Common myeloid progenitor, CD34-positive (primary cell): ENCODE measurements around the gene ACP2.
A peak's percentile ranks its signal among the peaks of the same experiment; 100 is the strongest.

Experiments
- CTCF ChIA-PET: fragments of 350-600 bp; sonication (Branson Sonifier 250); formaldehyde crosslinking; loops from one replicate; lab custom pipeline; 2021; ENCODE audit warnings: antibody characterized with exemption; lab: Charles Lee
- POLR2A ChIA-PET: fragments of 350-600 bp; sonication (Branson Sonifier 250); formaldehyde crosslinking; loops from one replicate; lab custom pipeline; 2021; ENCODE audit warnings: antibody characterized with exemption; lab: Charles Lee
- DNase-seq, 3 donors: peaks; one replicate each; pipeline versions ENCODE4 v3.0.0 to v3.0.0-alpha.2; 2013
- H3K27ac ChIP-seq, 2 experiments: 1 replicate in 1 of 2; 2 replicates in 1 of 2; pipeline ENCODE4 v1.7.0; 2013; ENCODE audit warnings: inconsistent platforms in 2 of 2, low read length in 2 of 2, mild to moderate bottlenecking in 2 of 2, low read depth in 1 of 2, moderate library complexity in 1 of 2; ENCODE audit not compliant: severe bottlenecking in 2 of 2, insufficient read depth in 1 of 2, poor library complexity in 1 of 2
- H3K27me3 ChIP-seq, 5 experiments: replicated peaks in 2 of 5; 1 replicate in 3 of 5; 2 replicates in 2 of 5; pipeline versions ENCODE4 v1.6.1 to v1.7.0; 2013; ENCODE audit warnings: low read length in 4 of 5, mild to moderate bottlenecking in 2 of 5, moderate library complexity in 2 of 5, inconsistent platforms in 1 of 5; ENCODE audit not compliant: insufficient read depth in 5 of 5, control insufficient read depth in 4 of 5
- H3K36me3 ChIP-seq, 4 experiments: 1 replicate in 2 of 4; 2 replicates in 2 of 4; pipeline versions ENCODE4 v1.6.1 to v1.7.0; 2013; ENCODE audit warnings: low read length in 3 of 4, control low read depth in 1 of 4, mild to moderate bottlenecking in 1 of 4; ENCODE audit not compliant: control insufficient read depth in 4 of 4, insufficient read depth in 4 of 4
- H3K4me1 ChIP-seq, 4 experiments: 1 replicate in 3 of 4; 2 replicates in 1 of 4; pipeline versions ENCODE4 v1.6.1 to v1.7.1; 2013; ENCODE audit warnings: low read length in 3 of 4, mild to moderate bottlenecking in 3 of 4, control low read depth in 1 of 4, inconsistent platforms in 1 of 4, moderate library complexity in 1 of 4; ENCODE audit not compliant: control insufficient read depth in 4 of 4, insufficient read depth in 4 of 4; ENCODE audit errors: control extremely low read depth in 1 of 4
- H3K4me3 ChIP-seq, 7 experiments: 1 replicate in 4 of 7; 2 replicates in 3 of 7; pipeline versions ENCODE4 v1.5.1 to v1.7.0; 2013; ENCODE audit warnings: mild to moderate bottlenecking in 7 of 7, low read length in 6 of 7, moderate library complexity in 6 of 7, inconsistent platforms in 2 of 7, low read depth in 2 of 7, control low read depth in 1 of 7; ENCODE audit not compliant: insufficient read depth in 4 of 7, control insufficient read depth in 1 of 7; ENCODE audit errors: extremely low read depth in 1 of 7
- H3K9me3 ChIP-seq, 5 experiments: 1 replicate in 4 of 5; 2 replicates in 1 of 5; pipeline versions ENCODE4 v1.6.1 to v1.7.1; 2013; ENCODE audit warnings: low read length in 4 of 5, mild to moderate bottlenecking in 2 of 5, inconsistent platforms in 1 of 5, low read depth in 1 of 5, moderate library complexity in 1 of 5; ENCODE audit not compliant: control insufficient read depth in 4 of 5, insufficient read depth in 2 of 5; ENCODE audit errors: control extremely low read depth in 1 of 5
- WGBS: methylation state at CpG from one replicate; pipeline ENCODE4 v1.1.5; 2013; ENCODE audit not compliant: insufficient coverage; 5-methylcytosine and 5-hydroxymethylcytosine counted together

Gene ACP2

DNA sequence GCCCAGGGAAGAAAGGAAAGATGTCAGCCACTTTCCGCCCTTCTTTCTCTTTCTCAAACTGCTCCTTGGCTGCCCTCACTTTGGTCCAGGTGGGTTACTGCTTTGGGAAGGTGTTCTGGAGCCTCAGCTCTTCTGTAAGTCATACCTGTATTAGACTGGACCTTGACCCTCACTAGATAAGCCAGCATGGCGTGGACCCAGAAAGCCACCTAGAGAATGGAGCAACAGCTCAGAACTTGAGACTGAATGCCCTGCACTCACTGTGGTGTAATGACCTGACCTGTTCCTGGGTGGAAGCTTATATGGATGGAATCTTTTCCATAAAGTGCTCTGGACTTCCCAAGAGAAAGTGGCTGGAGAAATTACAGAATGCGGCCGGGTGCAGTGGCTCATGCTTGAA is 15.6 kb downstream of the ACP2 start:
- ChIA-PET POLR2A (interaction anchor here (1.4 to 2.7 kb wide), 2 partner anchors 16 to 26 kb away, joined by 4 to 14 read pairs; partner anchors contain the start of genes ACP2 and NR1H3), CTCF (interaction anchor here (0.7 to 7.4 kb wide), 17 partner anchors 8 to 1129 kb away, joined by 3 to 64 read pairs (median 6); partner anchors contain the start of genes ACP2, DDB2 and NR1H3)
- H3K27me3 ChIP-seq = no peaks in the 10 kb centered on the region
- H3K27ac ChIP-seq = no peak overlapping the region
- no peak overlapping the region for H3K4me3 ChIP-seq
- H3K9me3 ChIP-seq = no peaks in the 10 kb centered on the region
- WGBS = 90% methylated on average over 3 of the region's 4 CpGs
- H3K4me1 ChIP-seq = peaks cover 0 to 15% (median 7%) of the 10 kb centered on the region in 4 experiments
- DNase-seq = no peak
- H3K36me3 ChIP-seq = peaks cover 8 to 62% (median 25%) of the 10 kb centered on the region in 4 experiments

DNA sequence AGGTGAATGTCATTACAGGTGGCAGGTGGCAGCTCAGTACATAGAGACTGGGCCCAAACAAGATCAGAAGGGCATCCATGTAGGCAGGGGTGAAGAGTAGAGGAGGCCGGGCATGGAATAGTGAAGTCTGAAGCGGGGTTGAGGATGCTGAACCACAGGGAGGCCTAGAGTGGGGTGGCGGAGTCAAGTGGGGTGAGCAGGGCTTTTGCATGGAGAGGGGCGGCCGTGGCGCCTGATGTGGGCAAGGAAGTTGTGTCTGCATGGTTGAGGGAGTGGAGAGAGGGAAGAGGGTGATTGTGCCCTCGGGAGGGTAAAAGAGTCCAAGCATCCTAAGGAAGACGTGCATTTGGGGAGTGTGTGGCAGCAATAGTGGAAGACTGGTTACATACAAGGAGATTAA is 19.5 kb downstream of the ACP2 start:
- Histone ChIP-seq H3K9me3 (no peaks in the 10 kb centered on the region), H3K36me3 (peaks cover 5 to 46% (median 24%) of the 10 kb centered on the region in 4 experiments), H3K27ac (no peak overlapping the region), H3K27me3 (no peaks in the 10 kb centered on the region), H3K4me3 (no peak overlapping the region), H3K4me1 (peaks cover 0 to 3% (median 1%) of the 10 kb centered on the region in 4 experiments)
- POLR2A ChIA-PET = no interaction called here
- DNase-seq = no peak
- WGBS = 95% methylated on average over 8 of the region's 8 CpGs
- CTCF ChIA-PET = interaction anchor here (0.7 to 5.1 kb wide), 2 partner anchors 14 to 16 kb away, joined by 3 to 20 read pairs; partner anchors contain the start of gene DDB2

DNA sequence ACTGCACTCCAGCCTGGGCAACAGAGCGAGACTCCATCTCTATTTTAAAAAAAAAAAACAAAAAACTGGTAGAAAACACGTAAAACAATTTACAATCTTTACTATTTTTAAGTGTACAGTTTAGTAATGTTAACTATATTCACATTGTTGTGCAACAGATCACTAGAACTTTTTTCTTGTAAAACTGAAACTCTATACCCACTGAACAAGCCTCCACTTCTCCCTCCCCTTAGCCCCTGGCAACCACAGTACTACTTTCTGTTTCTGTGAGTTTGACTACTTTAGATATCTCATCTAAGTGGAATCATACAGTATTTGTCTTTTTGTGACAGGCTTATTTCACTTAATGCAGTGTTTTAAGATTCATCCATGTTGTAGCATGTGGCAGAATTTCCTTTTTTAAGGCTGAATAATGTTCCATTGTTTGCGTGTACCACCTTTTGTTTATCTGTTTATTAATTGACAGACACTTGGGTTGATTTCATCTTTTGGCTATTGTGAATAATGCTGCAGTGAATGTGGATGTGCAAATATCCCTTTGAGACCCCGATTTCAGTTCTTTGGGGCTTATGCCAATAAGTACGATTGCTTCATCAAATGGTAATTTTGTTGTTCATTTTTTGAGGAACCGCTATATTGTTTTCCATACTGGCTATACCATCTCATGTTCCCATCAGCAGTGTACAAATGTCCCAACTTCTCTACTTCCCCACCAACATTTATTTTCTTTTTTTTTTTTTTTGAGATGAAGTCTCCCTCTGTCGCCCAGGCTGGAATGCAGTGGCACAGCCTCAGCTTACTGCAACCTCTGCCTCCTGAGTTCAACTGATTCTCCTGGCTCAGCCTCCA is 22.8 kb downstream of the ACP2 start:
- no peaks in the 10 kb centered on the region for H3K4me1 ChIP-seq
- CTCF ChIA-PET = interaction anchor here (0.6 kb wide), 1 partner anchor 550 kb away, joined by 3 read pairs; no protein-coding TSS in a partner anchor
- POLR2A ChIA-PET = no interaction called here
- DNase-seq = no peak
- no peaks in the 10 kb centered on the region for H3K27me3 ChIP-seq
- peaks cover 0 to 46% (median 26%) of the 10 kb centered on the region in 4 experiments for H3K36me3 ChIP-seq
- 96% methylated on average over 5 of the region's 7 CpGs for WGBS
- H3K9me3 ChIP-seq = no peaks in the 10 kb centered on the region
- no peak overlapping the region for H3K4me3 ChIP-seq
- H3K27ac ChIP-seq = no peak overlapping the region

DNA sequence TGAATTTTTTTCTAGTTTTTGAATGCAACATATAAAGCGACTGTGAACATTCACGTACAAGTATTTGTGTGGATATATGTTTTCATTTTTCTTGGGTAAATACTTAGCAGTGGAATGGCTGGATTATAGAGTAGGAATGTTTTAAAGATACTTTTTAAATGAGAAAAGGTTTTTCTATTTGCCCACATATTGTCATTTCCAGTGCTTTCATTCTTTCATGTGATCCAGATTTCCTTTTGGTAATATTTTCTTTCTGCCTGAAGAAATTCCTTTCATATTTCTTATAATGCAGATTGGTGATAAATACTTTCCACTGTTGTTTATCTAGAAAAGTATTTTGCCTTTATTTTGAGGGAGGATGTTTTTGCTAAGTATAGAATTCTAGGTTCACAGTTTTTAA is 25.9 kb downstream of the ACP2 start:
- Histone ChIP-seq H3K36me3 (peaks cover 10 to 47% (median 33%) of the 10 kb centered on the region in 4 experiments), H3K9me3 (no peaks in the 10 kb centered on the region), H3K27me3 (no peaks in the 10 kb centered on the region), H3K4me3 (no peak overlapping the region), H3K27ac (no peak overlapping the region), H3K4me1 (peaks cover 0 to 6% (median 0%) of the 10 kb centered on the region in 4 experiments)
- 100% methylated on average over 2 of the region's 2 CpGs for WGBS
- CTCF ChIA-PET = interaction anchor here (3.6 to 6.5 kb wide), 2 partner anchors 11 to 44 kb away, joined by 14 to 41 read pairs; no protein-coding TSS in a partner anchor
- POLR2A ChIA-PET = no interaction called here
- DNase-seq = no peak

DNA sequence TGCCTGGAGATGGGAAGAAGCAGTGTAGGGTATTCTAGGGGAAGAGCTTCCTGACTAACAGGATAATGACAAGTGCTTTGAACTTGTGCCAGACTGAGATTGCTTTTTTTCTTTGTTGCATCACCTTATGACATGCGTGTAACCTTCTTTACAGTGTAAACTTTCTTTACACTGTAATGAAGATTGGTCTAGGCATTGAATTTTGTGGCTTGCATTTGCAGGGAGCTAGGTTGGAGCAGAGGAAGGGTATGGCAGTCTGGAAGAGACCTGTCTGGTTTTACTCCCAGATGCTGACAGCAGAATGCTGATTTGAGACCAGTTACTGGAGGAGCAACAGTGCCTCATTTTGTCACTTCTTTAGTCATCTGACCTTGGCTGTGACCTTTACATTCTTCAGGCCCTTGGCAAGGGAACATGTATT is 28.2 kb downstream of the ACP2 start:
- H3K4me1 ChIP-seq = peaks cover 8 to 22% (median 14%) of the 10 kb centered on the region in 4 experiments
- no peaks in the 10 kb centered on the region for H3K27me3 ChIP-seq
- DNase-seq = no peak
- no peaks in the 10 kb centered on the region for H3K9me3 ChIP-seq
- H3K36me3 ChIP-seq = peaks cover 10 to 40% (median 27%) of the 10 kb centered on the region in 4 experiments
- WGBS = no CpG with 5 or more reads among the region's 1 CpG
- no peak overlapping the region for H3K27ac ChIP-seq
- H3K4me3 ChIP-seq = no peak overlapping the region
- ChIA-PET CTCF (interaction anchor here (0.6 to 6.5 kb wide), 5 partner anchors 14 to 128 kb away, joined by 3 to 41 read pairs (median 3); no protein-coding TSS in a partner anchor), POLR2A (no interaction called here)

DNA sequence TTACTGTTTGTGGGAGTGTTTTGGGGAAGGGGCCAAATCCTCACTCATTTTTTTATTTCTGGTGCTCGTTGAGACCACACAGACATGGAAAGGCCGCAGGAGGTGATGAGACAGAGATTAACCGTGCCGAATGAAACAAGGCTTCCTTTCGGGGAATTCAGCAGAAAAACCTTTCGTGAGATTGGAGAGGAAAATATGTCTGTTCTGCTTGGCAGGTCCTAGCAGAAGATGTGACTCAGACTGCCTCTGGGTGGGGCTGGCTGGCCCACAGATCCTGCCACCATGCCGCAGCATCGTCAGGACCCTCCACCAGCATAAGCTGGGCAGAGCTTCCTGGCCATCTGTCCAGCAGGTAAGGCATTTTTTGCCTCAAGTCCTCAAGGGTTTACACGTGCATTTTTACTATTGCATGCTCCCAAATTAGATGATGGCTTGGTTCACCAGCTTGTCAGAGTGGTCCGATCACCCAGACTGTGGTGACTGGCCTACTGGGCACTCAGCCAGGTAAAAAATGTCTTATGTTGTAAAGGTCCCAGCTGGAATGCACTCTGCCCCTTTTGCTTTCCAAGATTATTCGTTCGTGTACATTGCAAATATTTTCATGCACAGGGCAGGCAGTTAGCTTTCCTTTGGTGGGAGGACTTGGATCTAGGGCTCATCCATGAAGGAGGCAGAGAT is 32.4 kb downstream of the ACP2 start:
- H3K27me3 ChIP-seq = no peaks in the 10 kb centered on the region
- H3K27ac ChIP-seq = peak overlapping the region in 1 of 2 experiments; percentile 87
- peaks cover 10 to 27% (median 23%) of the 10 kb centered on the region in 4 experiments for H3K4me1 ChIP-seq
- peak; percentile 48 to 79 (median 70) for DNase-seq
- H3K9me3 ChIP-seq = no peaks in the 10 kb centered on the region
- ChIA-PET POLR2A (interaction anchor here (0.5 to 0.6 kb wide), 2 partner anchors 14 to 219 kb away, joined by 3 read pairs; no protein-coding TSS in a partner anchor), CTCF (interaction anchor here (1.0 to 6.5 kb wide), 9 partner anchors 12 to 43 kb away, joined by 3 to 41 read pairs (median 6); partner anchors contain the start of genes ACP2 and NR1H3)
- peak overlapping the region; percentile 15 to 95 (median 90) for H3K4me3 ChIP-seq
- 5% methylated on average over 10 of the region's 12 CpGs for WGBS
- peaks cover 10 to 28% (median 16%) of the 10 kb centered on the region in 4 experiments for H3K36me3 ChIP-seq
